Loucy (cell line): ENCODE data around the gene KRT80.
"Not testable (repeated sequence)": the region's sequence is repeated elsewhere in the genome, so short reads cannot be mapped to it uniquely, and the experiment has no call there.

Source experiments
- H2AFZ ChIP-seq: fragments of 200-600 bp; sonication (generic); 2 replicates; pipeline ENCODE4 v1.6.0; 2016; ENCODE audit warnings: antibody characterized with exemption, mild to moderate bottlenecking, low read length, moderate library complexity
- H3F3A ChIP-seq: fragments of 200-600 bp; 2 replicates; pipeline ENCODE4 v1.6.0; 2016; ENCODE audit warnings: antibody characterized with exemption, low read depth, mild to moderate bottlenecking
- H3K27me3 ChIP-seq: fragments of 200-600 bp; sonication (generic); 2 replicates; pipeline ENCODE4 v1.6.1; 2014; ENCODE audit warnings: low read length, mild to moderate bottlenecking; ENCODE audit not compliant: insufficient read depth, poor library complexity, severe bottlenecking
- H3K36me3 ChIP-seq: fragments of 200-600 bp; sonication (generic); 2 replicates; pipeline ENCODE4 v1.6.1; 2016; ENCODE audit warnings: low read length; ENCODE audit not compliant: insufficient read depth
- H3K4me1 ChIP-seq: fragments of 200-600 bp; sonication (generic); 2 replicates; pipeline ENCODE4 v1.5.1; 2014; ENCODE audit warnings: low read length, mild to moderate bottlenecking; ENCODE audit not compliant: insufficient read depth, poor library complexity, severe bottlenecking
- H3K4me2 ChIP-seq: fragments of 200-600 bp; sonication (generic); 2 replicates; pipeline ENCODE4 v1.6.0; 2014; ENCODE audit warnings: antibody characterized with exemption, low read length, low read depth, mild to moderate bottlenecking; ENCODE audit not compliant: poor library complexity, severe bottlenecking
- H3K4me3 ChIP-seq: fragments of 200-600 bp; sonication (generic); 2 replicates; pipeline ENCODE4 v1.5.1; 2014; ENCODE audit warnings: low read length, mild to moderate bottlenecking, mixed read lengths; ENCODE audit not compliant: poor library complexity, severe bottlenecking
- H3K79me2 ChIP-seq: fragments of 200-600 bp; sonication (generic); 2 replicates; pipeline ENCODE4 v1.6.1; 2014; ENCODE audit warnings: low read length; ENCODE audit not compliant: insufficient read depth
- H3K9ac ChIP-seq: fragments of 200-600 bp; sonication (generic); 2 replicates; pipeline ENCODE4 v1.6.0; 2014; ENCODE audit warnings: mild to moderate bottlenecking, low read depth, low read length, moderate library complexity; ENCODE audit not compliant: poor library complexity, severe bottlenecking
- H3K9me2 ChIP-seq: fragments of 200-600 bp; sonication (generic); replicated peaks from 2 replicates; pipeline ENCODE4 v1.6.1; 2016; ENCODE audit warnings: low read depth, low read length, mixed read lengths
- H3K9me3 ChIP-seq: fragments of 200-600 bp; sonication (generic); 2 replicates; pipeline ENCODE4 v1.6.1; 2014; ENCODE audit warnings: mild to moderate bottlenecking, antibody characterized with exemption, low read length, low read depth; ENCODE audit not compliant: insufficient read depth
- H4K20me1 ChIP-seq: fragments of 200-600 bp; sonication (generic); 2 replicates; pipeline ENCODE4 v1.6.0; 2014; ENCODE audit warnings: antibody characterized with exemption, low read length, mild to moderate bottlenecking; ENCODE audit not compliant: insufficient read depth, poor library complexity, severe bottlenecking
- EZH2phosphoT487 ChIP-seq: fragments of 200-600 bp; IDR thresholded peaks from 2 replicates; pipeline ENCODE4 v1.6.1; 2018; ENCODE audit warnings: antibody characterized with exemption, mild to moderate bottlenecking, moderate library complexity, borderline replicate concordance
- TF ChIP-seq, protein P1 (sequence below): fragments of 200-600 bp; sonication (generic); conservative IDR thresholded peaks from 2 replicates; pipeline ENCODE4 v1.5.1; 2014; ENCODE audit warnings: mild to moderate bottlenecking, antibody characterized with exemption, low read length

KRT80 gene

DNA sequence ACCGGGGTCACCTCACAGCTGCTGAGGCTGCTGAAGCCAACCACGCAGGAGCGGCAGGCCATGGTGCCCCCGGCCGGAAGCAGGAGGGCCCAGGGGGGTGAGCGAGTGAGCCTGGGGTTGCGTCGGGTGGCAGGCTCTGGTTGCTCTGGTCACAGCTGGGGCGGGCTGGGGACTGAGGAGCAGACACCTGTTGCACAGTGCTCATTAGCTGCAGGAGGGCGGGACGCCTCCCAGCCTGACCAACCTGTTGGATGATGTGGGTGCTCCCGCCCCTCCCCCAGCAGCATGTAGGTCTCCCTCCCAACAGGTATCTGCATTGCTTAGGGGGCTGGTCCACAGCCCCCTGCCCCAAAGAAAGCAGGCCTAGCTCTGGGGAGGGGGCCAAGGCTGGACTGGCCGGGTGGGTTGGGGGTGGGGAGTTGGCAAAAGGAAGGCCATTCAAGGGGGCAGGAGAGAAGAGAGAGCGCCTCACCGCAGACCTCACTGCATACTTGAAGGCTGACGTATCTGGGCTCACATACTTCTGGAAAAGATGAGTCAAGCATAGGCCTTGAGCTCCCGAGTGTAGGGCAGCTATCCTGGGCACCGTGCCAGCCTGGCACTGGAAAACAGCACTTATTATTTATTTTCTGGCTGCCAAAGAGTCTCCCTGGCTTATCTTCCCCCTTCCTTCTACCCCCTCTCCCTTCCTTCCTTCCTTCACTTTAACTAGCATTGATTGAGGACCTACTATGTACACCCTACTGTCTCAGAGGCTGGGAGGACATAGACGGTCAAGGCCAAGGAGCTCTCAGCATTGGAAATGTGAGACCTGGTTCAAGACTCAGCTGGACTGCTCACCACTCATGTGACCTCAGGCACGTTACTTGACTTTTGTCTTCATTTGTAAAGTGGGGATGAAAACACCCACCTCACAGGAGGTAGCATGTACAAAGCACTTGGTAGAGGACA is at the start of gene KRT80:
TSS of gene KRT80 (minus strand) at position 174 of the 951 bp plus-strand sequence. CDS start at position 62, 112 bp downstream.
- Histone ChIP-seq H3K4me3 (no peak within 1 kb of the TSS), H3K79me2 (no peaks in the 10 kb centered on the region), H2AFZ (no peak within 1 kb of the TSS), H3K9ac (no peak within 1 kb of the TSS), H3K9me2 (no peaks in the 10 kb centered on the region), H3K27me3 (no peaks in the 10 kb centered on the region), H3K9me3 (no peaks in the 10 kb centered on the region), H3K4me2 (no peak within 1 kb of the TSS), H3K4me1 (no peaks in the 10 kb centered on the region), H3F3A (no peaks in the 10 kb centered on the region), H3K36me3 (no peaks in the 10 kb centered on the region), H4K20me1 (no peaks in the 10 kb centered on the region)
- no peak for TF ChIP-seq EZH2phosphoT487
- TF ChIP-seq, protein P1, sequence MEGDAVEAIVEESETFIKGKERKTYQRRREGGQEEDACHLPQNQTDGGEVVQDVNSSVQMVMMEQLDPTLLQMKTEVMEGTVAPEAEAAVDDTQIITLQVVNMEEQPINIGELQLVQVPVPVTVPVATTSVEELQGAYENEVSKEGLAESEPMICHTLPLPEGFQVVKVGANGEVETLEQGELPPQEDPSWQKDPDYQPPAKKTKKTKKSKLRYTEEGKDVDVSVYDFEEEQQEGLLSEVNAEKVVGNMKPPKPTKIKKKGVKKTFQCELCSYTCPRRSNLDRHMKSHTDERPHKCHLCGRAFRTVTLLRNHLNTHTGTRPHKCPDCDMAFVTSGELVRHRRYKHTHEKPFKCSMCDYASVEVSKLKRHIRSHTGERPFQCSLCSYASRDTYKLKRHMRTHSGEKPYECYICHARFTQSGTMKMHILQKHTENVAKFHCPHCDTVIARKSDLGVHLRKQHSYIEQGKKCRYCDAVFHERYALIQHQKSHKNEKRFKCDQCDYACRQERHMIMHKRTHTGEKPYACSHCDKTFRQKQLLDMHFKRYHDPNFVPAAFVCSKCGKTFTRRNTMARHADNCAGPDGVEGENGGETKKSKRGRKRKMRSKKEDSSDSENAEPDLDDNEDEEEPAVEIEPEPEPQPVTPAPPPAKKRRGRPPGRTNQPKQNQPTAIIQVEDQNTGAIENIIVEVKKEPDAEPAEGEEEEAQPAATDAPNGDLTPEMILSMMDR: no peak

DNA sequence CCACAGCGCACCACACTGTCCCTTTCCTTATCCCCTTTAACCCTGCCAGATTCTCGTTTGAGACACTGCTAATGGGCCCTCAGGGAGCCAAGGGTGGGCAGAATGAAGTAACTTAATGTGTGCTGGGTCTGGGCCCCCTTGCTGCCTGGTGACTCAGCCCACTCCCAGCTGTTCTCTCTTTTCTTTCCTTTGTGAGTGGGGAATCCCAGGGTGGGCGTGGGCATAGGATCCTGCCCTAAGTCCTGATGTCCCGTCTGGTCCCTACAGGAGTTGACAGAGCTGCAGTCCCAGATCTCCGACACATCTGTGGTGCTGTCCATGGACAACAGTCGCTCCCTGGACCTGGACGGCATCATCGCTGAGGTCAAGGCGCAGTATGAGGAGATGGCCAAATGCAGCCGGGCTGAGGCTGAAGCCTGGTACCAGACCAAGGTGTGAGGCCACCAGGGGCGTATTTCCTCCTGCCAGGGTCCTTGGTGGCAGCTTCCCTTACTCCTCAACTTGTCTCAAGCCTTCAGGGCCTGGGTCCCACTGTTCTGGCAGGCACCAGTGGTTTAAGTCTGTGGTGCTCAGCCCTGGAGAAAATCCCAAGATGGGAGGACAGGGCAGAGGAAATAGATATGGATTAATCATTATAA is 49.5 kb upstream of the KRT80 start:
- Histone ChIP-seq H2AFZ (no peak overlapping the region), H3K9me3 (no peaks in the 10 kb centered on the region), H4K20me1 (no peaks in the 10 kb centered on the region), H3F3A (no peaks in the 10 kb centered on the region), H3K4me2 (no peak overlapping the region), H3K79me2 (no peaks in the 10 kb centered on the region), H3K9me2 (no peaks in the 10 kb centered on the region), H3K4me1 (no peaks in the 10 kb centered on the region), H3K27me3 (no peaks in the 10 kb centered on the region), H3K4me3 (no peak overlapping the region), H3K36me3 (no peaks in the 10 kb centered on the region), H3K9ac (no peak overlapping the region)
- no peak for TF ChIP-seq EZH2phosphoT487
- TF ChIP-seq, protein P1: no peak

DNA sequence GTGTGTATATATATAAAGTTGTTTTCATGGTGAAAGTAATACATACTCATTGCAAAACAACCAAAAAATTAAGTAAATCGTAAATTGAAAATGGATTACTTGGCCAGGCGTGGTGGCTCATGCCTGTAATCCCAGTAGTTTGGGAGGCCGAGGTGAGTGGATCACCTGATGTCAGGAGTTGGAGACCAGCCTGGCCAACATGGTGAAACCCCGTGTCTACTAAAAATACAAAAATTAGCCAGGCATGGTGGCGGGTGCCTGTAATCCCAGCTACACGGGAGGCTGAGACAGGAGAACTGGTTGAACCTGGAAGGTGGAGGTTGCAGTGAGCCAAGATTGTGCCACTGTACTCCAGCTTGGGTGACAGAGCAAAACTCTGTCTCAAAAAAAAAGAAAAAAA is 48.4 kb upstream of the KRT80 start:
- H3K36me3 ChIP-seq, H3K79me2 ChIP-seq, H3K4me2 ChIP-seq, H3K4me1 ChIP-seq, H4K20me1 ChIP-seq, H3K9me3 ChIP-seq, H3K9ac ChIP-seq, H3F3A ChIP-seq, H3K4me3 ChIP-seq, H3K27me3 ChIP-seq, H3K9me2 ChIP-seq, H2AFZ ChIP-seq: not testable (repeated sequence)
